GM19468 (cell line): ENCODE data around the gene ANKS6.
"Not testable (repeated sequence)": the region's sequence is repeated elsewhere in the genome, so short reads cannot be mapped to it uniquely, and the experiment has no call there.

Source experiments
- ATAC-seq: cut with Tn5 transposase; IDR thresholded peaks from one replicate; pipeline ENCODE4 v1.9.1; 2021; ENCODE audit warnings: mild to moderate bottlenecking, moderate library complexity, moderate number of reproducible peaks; ENCODE audit not compliant: unreplicated experiment; ENCODE audit errors: extremely low read depth

Gene ANKS6

GRCh38 chr9:98708933-98709911, 87.1 kb downstream of the ANKS6 start, which contains the start of gene GABBR2:
TSS of gene GABBR2 (minus strand) at chr9:98708935. CDS start at chr9:98708737, 198 bp downstream.
- no peak for ATAC-seq

DNA sequence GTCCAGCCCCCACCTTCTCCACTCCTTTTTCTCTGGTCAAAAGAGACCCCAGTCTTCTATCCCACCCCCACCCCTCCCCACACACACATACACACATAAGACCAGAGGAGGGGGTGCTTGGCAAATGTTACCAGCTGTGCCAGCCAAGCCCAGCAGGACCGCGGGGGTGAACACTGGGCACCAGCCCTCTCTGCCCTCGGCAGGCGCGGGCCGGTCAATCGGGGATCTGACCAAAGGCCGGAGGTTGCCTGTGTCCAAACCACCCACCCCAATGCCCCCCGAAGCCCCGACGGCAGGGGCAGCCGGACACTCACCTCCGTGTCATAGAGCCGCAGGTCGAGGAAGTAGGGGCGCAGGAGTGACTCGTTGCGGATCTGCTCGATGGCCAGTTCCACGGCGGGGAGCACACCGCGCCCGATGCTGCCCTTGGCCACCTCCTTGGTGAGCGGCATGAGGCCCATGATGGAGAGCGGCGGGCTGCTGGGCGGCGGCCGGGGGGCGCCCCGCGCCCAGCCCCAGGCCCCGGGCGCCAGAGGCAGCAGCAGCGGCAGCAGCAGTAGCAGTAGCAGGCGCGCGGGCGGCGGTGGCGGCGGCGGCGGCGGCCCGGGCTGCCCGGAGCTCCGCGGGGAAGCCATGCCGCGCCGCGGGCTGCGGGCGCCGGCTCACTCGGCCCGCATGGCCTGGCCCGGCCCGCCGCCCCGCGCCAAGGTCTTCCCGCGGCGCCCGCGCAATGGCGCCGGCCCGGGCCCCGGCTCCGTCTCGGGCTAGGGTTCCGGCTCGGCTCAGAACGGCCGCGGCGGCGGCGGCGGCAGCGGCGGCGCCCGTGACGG, 88.0 kb downstream of the ANKS6 start:
- no peak for ATAC-seq

GRCh38 chr9:98707166-98708102, 88.9 kb downstream of the ANKS6 start:
- ATAC-seq, result no peak

DNA sequence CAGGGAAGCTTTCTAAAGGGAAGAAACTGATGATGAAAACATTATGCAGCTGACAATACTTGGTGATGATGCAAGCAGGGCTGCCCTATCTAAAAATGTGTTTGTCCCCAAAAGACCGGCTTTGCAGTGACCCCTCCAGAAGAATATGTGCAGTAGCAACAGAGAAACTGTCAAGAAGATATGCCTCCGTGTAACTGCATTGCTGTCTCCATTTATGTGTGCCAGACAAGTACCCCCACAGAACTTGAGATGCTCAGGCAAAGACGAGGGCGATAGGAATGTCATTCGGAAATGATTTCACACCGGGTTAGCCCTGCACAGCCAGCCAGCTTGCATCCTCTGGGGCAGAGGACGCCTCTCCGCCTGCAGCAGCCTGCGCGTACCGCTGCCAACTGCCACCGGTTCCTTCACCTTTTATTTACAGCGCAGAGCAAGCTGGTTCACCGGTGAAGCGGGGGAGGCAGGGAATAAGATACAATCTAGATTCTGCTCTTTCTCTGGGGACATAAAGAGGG, 89.6 kb downstream of the ANKS6 start:
- ATAC-seq, result no peak

DNA sequence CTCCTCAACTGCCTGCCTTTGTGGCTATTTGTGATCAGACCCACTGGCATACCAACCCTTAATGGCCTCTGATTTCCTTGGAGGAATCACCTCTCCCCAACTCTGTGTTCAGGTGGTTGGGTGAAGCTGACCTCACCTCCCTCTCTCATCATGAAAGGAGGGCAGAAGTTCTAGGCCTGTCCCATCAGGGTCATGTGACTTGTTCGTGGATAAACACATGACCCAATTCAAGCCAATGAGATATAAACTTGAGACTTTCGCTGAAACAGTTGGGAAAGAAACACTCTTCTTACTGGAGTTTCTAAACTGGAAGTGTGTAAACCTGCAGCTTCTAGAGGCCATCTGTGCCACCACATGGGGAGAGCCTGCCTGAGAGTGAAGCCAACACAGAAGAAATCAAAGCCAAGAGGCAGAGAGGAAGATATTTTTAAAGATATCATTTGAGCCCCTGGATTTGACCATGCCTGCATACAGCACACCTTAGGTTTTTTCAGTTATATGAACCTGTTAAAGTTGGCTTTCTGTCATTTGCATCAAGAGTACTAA, 93.4 kb downstream of the ANKS6 start:
- ATAC-seq, result no peak

- no peak for ATAC-seq
These were observed 94.0 kb downstream of the ANKS6 start for GRCh38 chr9:98702340-98702739.

DNA sequence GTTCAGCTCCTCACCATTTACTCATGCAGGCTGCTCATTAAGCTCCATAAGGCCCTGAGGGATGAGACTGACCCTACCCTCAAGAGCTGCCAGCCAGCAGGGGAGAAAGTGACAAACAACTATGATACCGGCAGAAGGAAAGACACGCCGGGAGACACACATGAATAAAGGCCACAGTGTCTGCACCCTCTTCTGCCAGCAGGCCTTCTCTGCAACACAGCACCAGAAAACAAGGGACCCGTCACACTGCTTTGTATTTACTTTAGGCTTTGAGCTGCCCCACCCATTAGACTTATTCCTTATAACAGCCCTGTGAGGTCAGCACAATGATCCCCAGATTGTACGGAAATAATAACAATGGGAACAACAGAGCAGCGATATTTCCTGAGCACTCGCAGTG, 94.8 kb downstream of the ANKS6 start:
- no peak for ATAC-seq

DNA sequence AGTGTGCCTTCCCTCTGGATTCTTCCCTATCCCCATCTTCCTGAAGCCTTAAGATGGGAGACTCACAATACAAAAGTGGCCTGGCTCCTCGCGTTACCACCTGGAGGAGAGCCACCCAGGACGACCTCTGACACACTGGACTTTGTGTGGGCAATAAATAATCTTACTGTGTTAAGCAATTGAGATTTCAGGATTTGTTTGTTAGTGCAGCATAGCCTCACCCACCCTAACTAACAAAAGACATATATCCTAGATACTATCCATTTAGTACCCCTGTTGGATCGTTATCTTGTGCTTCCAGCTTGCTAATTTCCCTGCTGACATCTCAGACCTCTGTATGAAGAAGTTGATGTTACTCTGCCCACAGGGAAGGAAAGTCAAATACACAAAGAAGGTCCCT, 95.6 kb downstream of the ANKS6 start:
- no peak for ATAC-seq

- no peak for ATAC-seq
These were observed 97.5 kb downstream of the ANKS6 start for GRCh38 chr9:98698856-98699255.

DNA sequence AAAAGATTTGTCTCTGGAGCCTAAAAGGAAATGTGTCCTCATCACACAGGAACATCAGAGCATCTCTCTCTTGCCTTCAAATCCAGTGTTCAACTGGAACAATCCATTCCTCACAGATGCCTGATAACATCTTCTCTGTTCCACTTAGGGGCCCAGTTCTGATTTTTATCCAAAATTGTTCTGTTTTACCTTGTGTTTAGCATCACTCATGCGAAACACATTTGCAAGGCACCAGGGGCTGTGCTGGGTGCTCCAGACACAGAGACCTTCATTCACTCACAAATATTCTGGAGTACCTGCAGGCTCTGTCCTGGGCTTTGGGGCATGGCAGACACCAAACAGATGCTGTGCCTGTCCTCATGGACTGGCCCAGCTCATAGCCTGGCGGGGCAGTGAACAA, 101.4 kb downstream of the ANKS6 start:
- no peak for ATAC-seq

GRCh38 chr9:98692392-98692791, 104.0 kb downstream of the ANKS6 start:
- ATAC-seq, result no peak

GRCh38 chr9:98691890-98692289, 104.5 kb downstream of the ANKS6 start:
- no peak for ATAC-seq

- ATAC-seq, result no peak
These were observed 105.7 kb downstream of the ANKS6 start for GRCh38 chr9:98690686-98691085.

- no peak for ATAC-seq
These were observed 107.5 kb downstream of the ANKS6 start for GRCh38 chr9:98688710-98689495.

DNA sequence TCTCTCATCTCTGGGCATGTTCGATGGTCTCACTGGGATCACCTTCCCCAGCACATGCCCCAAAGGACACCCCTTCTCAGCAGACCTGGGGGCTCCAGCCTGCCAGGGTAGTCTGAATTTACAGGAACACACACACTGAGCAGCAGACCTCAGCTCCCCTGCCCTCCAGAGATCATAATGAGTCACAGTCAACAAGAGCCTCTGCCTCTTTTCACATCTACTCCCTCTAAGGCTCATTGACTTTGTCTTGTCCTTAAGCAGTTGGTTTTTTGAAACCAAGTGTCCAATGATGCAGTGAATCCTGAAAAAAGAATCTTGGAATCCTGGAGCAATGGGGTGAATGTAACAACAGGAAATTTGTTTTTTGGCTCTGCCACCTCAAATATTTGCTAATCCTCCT, 108.4 kb downstream of the ANKS6 start:
- ATAC-seq, result no peak

DNA sequence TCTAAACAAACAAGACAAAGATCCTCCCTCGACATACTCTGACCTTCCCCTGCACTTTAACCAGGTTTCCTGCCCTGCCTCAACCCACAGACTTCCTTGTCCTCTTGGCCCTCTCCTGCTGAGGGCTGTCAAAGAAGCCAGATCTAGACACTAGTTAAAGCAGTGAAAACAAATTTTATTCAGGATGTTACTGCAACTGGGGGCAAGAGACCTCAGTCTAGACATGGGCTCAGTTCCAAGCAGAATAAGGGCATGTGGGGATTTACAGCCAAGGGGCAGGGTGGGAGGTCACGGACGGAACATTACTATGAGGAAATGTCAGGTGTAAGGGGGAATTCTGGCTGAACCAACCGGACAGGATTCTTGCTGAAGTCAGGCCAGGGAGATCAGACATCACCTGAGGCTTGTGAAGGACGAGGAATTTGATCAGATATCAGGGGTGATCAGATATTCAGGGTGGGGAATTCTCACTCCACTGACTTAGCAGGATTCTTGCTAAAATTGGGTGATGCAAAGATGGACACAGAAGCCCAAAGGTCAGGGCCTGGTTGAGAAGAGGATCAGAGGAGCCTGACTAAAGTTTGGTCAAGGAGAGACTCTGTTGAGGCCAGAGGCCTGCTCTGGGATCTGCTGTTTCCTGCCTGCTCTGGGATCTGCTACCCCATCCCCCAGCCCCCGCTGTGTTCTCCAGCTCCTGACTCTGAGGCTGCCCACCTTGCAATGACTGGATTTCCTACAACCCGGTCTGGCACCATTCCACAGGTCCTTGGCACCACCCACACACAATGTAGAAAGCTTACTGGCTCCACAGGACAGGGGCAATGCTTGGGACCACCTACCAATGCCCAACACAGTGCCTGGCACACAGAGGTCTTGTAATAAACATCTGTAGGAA, 109.1 kb downstream of the ANKS6 start:
- no peak for ATAC-seq

- ATAC-seq, result not testable (repeated sequence)
These were observed 111.5 kb downstream of the ANKS6 start for GRCh38 chr9:98684816-98685215.
